GM13976 (cell line): ENCODE measurements around the gene RUFY3.

Experiments
- DNase-seq: peaks from one replicate; pipeline ENCODE4 v3.0.0; 2012; ENCODE audit warnings: low spot score
- CTCF ChIP-seq: IDR thresholded peaks from 2 replicates; pipeline ENCODE4 v1.5.1; 2012; ENCODE audit warnings: borderline replicate concordance, mild to moderate bottlenecking; ENCODE audit not compliant: insufficient read depth; ENCODE audit errors: extremely low read depth, missing control alignments, control extremely low read depth
- in situ Hi-C: fragments of 300-500 bp; cut with MboI; formaldehyde crosslinking; loops from one replicate; pipeline ENCODE4 v1.12.0; 2022; ENCODE audit warnings: low sequenced_read_pairs, mixed read lengths, inconsistent platforms; ENCODE audit not compliant: unreplicated experiment

RUFY3 gene

DNA sequence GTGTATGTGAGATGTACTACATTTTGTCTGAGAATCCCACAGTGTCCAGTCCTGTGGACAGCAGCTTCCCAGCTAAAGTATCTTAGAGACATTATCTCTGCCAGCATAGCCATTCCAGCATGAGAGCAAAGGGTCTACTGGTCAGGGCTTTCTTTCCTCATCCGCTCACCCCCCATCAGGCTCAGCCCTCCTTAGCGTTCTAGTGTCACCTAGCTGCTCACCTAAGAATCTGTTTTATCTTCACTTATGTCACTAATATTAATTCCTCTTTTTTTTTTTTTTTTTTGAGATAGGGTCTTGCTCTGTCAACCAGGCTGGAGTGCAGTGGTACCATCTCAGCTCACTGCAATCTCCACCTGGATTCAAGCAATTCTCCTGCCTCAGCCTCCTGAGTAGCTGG lies 15.6 kb downstream of the RUFY3 start:
- in situ Hi-C loops = no loop called here
- TF ChIP-seq CTCF = no peak
- DNase-seq = no peak

- no peak for DNase-seq
- no peak for TF ChIP-seq CTCF
- in situ Hi-C loops = no loop called here
Observed at GRCh38 chr4:70739496-70740337, 18.0 kb downstream of the RUFY3 start.

GRCh38 chr4:70741867-70742658 lies 20.3 kb downstream of the RUFY3 start:
- DNase-seq = no peak
- in situ Hi-C loops = no loop called here
- no peak for TF ChIP-seq CTCF

GRCh38 chr4:70743731-70744130 lies 22.0 kb downstream of the RUFY3 start:
- no peak for DNase-seq
- in situ Hi-C loops = no loop called here
- TF ChIP-seq CTCF = no peak

DNA sequence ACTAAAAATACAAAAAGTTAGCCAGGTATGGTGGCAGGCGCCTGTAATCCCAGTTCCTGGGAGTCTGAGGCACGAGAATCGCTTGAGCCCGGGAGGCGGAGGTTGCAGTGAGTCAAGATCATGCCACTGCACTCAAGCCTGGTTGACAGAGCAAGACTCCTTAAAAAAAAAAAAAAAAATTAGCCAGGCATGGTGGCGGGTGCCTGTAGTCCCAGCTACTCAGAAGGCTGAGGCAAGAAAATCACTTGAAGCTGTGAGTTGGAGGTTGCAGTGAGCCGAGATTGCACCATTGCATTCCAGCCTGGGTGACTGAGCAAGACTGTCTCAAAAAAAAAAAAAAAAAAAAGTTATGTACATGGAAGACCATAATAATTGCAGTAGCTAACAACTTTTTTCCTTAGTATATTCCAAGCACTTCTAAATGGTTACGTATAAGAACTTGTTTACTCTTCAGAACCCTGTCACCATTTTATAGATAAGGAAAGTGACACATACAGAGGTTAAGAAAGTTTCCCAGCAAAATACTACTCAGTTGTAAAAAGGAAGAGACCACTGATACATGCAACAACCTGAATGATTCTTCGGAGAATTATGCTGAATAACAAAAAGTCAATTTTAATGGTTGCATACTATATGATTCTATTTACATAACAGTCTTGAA lies 24.5 kb downstream of the RUFY3 start:
- no peak for TF ChIP-seq CTCF
- DNase-seq = no peak
- in situ Hi-C loops = no loop called here

- in situ Hi-C loops = no loop called here
- TF ChIP-seq CTCF = no peak
- DNase-seq = no peak
Observed at GRCh38 chr4:70747874-70748273, 26.1 kb downstream of the RUFY3 start.
